NCI-H82 treated with DMSO at 0.1 percent for 48 hours (cell line): ENCODE results near the gene GRB10.
"Not testable (repeated sequence)": the region's sequence is repeated elsewhere in the genome, so short reads cannot be mapped to it uniquely, and the experiment has no call there.

Source experiments
- DNase-seq: peaks from one replicate; lab custom pipeline; 2025; ENCODE audit not compliant: unreplicated experiment; lab: John Stamatoyannopoulos, UW

GRB10 gene

DNA sequence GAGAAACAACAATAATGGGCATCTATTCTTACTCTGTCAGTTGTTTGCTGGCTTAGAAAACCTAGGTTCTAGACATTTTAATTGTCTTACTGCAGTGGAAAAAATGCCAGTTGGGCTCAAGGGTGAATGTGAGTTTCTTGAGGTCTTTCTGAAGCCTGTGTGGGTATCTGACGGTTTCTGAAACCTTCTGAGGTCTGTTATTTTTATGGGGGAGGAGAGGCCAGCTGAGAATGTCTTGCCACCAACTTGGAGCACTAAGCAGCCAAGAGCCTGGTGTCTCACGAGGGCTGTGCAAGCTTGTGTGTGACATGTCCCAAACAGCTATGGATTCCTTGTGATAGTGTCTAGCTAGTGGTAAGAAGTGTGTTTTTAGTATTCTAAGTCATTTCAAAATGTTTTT is 193.3 kb downstream of the GRB10 start:
- DNase-seq: no peak

GRCh38 chr7:50588937-50589336 is 193.8 kb downstream of the GRB10 start:
- DNase-seq: no peak

GRCh38 chr7:50587737-50588136 is 195.0 kb downstream of the GRB10 start:
- no peak for DNase-seq

GRCh38 chr7:50584793-50585408 is 197.8 kb downstream of the GRB10 start:
- DNase-seq: no peak

DNA sequence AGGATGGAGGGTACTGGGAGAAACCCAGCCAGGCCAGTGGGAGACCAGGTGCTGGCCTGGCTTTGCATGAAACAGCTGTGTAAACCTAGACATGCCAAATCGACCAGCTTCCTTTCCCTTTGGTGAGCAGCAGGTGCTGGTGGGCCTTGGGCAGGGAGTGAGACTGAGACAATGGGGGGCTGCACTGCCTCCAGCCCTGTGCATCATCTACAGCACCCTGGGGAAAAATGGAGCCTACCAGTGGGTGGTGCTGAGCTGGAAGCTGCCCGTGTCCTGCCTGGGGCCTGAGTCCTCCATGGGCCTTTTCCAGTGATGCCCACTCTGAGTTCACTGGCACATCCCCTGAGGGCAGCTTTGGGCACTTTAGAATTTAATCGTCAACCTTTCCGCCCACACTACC is 198.3 kb downstream of the GRB10 start:
- DNase-seq: no peak

DNA sequence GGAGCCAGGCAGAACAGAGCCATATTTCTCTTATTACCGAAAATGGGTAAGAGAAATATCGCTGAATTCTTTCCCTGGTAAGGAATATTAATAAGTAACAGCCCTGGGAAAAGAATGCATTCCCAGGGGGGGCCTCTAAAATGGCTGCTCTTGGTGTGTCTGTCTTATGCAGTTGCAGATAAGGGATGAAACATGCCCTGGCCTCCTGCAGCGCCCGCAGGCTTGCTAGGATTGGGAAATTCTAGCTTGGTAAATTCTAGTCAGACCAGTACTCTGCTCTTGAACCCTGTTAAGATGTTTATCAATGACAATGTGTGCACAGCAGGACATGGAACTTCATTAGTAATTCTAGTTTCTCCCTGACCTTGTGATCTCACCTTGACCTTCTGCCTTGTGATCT is 199.4 kb downstream of the GRB10 start:
- DNase-seq: not testable (repeated sequence)

- DNase-seq: not testable (repeated sequence)
Measured at GRCh38 chr7:50582271-50582670, 200.4 kb downstream of the GRB10 start.

DNA sequence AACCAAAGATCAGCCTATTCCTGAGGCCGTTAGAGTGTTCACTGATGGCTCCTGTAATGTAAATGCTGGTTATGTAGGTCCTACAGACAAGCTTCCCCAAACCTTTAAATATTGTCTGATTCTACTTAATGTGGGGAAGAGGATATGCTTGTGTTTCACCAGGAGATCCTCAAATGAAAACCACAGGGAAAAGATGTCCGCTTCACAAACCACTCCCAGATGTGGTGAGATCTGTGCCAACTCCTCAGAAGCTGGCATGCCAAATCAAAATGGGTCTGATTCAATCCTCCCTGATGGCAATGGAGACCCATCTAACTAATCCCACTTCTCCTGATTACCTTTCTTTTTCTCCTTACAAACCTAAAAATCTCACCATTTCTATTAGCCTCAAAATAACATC is 202.0 kb downstream of the GRB10 start:
- not testable (repeated sequence) for DNase-seq

DNA sequence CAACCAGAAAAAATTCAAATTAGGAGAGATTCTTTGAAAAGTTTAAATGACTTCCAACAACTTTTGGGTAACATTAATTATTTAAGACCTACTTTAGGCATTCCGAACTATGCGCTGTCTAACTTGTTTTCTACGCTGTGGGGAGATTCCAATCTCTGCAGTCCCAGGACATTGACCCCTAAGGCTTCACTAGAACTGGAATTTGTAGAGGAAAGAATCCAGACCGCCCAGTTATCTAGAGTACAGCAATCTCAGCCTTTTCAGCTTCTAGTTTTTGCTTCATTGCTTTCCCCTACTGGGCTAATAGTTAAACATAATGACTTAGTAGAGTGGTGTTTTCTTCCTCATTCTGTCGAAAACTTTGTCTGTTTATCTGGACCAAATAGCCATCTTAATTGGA is 202.6 kb downstream of the GRB10 start:
- no peak for DNase-seq

- peak; percentile 88 for DNase-seq
Measured at GRCh38 chr7:50578105-50578504, 204.6 kb downstream of the GRB10 start.

DNA sequence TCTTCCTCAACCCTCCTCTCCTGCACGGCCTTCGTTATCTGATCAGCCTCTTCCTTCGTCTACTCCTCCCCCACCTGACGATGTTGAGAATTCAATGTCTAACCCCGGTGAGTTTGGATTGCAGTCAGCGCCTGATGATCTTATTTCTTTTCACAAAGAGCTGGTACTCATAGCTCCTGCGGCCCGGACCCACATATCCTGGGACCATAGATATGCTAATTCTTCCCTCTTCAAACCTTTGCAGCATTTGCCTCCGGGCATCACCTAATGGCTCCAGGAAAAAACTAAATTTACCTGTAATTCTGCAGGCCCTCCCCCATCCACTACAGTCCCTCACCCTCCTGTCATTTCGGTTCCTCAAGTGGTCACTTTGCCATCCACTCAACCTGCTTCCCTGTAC is 205.1 kb downstream of the GRB10 start:
- DNase-seq: no peak

GRCh38 chr7:50576388-50576787 is 206.3 kb downstream of the GRB10 start:
- not testable (repeated sequence) for DNase-seq

DNA sequence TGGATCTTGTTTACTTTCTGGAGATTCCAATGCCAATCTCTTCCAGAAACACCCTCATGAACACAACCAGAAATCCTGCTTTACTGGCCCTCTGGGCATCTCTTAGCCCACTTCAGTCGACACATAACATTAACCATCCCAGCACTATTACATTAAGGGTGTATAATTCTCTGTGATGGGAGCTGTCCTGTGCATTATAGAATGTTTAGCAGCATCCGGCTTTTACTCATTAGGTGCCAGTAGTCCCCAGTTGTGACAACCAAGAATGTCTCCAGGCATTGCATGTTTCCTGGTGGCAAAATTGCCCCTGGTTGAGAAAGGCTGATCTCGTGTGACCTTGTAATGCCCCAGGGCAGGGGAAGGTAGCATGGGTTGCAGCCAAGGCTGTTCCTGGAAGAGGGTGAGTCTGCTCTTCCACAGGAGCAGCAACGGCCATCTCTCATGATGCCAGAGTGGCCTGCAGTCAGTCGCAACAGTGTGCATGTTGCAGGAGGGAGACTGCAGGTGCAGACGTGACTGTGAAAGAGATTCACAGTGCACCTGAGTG is 214.9 kb downstream of the GRB10 start:
- DNase-seq: no peak

- no peak for DNase-seq
Measured at GRCh38 chr7:50565977-50566376, 216.7 kb downstream of the GRB10 start.

DNA sequence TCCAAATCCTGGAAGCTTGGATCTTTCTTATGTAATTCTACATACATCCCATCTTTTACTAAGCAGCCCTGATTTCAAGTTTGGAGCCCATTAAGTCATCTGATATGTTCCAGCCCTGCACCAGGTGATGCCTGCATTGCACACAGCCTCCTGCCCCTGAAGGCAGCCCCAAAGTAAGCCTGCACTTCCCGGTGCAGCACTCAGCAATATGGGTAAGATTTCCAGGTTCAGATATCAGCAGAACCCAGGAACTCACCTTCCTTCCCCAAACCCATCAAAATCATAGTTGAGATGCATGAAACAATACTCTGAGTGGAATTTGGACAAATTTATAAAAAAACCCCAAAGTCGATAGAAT is 217.2 kb downstream of the GRB10 start:
- no peak for DNase-seq

DNA sequence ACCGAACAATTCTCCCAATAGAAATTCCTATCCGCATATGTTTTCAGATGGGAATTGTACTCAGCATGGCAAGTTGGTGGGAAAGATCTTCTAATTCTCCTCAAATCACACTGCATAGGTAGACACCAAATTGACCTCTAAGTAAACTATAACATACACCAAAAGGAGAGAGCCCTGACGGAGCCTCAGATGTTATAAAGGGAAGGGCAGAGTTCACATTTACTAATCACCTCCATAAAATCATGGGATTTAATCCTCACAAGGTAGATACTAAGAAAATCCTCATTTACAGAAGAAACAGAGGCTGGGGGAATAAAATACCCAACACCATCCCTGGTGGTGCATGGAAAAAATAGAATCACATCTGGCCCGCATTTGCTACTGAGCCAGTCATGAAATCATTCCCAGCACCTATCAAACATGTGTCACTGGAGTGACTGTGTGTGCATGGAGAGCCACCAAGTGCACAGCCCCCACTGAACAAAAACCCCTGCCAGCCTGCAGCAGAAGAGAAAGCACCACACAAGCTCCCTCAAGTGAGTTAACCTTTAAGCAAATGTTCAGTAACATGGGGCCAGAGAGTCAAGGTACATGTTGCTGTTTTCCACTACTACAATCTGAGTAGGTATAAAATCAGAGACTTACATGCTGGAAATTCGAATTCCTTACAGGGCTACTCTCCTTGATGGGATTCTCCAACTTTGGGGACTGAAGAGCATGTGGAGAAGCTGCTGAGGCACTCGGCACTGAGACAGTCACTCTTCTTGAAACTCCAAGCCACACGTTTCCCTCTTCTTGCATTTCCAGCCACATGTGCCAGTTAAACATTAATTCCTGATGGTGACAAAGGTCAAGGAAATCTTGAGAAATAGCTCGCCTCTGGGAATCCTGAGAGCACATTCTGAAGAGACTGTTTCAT is 217.8 kb downstream of the GRB10 start, which contains the start of gene DDC:
DDC (minus strand) TSS at position 766 of the 919 bp plus-strand sequence. CDS start 21,320 bp downstream, outside the sequence.
- DNase-seq: no peak

DNA sequence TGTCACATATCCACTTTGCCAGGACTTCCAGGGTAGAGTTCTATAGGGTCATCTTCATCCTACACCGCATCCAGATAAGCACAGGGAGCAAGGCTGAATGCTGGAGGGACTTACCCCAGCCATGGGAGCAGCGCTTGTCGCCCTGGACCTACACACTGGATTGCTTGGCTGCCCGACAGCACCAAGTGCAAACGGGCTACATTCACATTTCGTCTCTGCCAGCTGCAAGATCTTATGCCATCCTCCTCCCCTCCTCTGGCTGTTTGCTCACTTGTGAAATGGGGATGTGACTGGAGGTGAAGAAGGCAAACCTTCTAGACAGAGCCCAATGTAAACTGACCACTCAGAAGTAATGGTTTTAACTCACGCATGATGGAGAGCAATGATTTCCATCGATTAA is 218.5 kb downstream of the GRB10 start:
- no peak for DNase-seq

- peak; percentile 84 for DNase-seq
Measured at GRCh38 chr7:50562136-50562535, 220.6 kb downstream of the GRB10 start.

DNA sequence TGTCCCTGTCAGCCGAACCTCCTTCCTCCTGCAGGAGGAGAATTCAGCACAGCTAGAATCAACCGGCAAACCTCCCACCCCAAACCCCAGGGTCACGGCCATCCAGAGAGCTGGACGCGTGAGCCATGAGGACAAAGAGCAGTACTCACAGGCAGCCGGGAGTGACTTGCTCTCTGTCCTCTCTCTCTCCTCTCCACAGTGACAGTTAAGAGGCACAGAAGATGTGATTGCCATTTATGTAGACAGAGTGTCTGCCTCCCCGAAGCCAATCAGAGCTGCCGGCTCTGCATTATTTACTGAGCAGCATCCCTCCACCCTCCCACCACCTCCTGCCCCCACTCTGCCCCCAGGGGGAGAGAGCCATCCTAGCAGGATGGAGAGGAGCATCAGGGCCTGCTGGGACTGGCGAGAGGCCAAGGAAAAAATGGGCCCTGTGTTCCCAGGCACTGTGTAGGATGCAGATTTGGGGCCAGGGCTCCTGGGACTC is 221.8 kb downstream of the GRB10 start:
- peak; percentile 23 for DNase-seq

GRCh38 chr7:50559881-50560280 is 222.8 kb downstream of the GRB10 start:
- DNase-seq: no peak

DNA sequence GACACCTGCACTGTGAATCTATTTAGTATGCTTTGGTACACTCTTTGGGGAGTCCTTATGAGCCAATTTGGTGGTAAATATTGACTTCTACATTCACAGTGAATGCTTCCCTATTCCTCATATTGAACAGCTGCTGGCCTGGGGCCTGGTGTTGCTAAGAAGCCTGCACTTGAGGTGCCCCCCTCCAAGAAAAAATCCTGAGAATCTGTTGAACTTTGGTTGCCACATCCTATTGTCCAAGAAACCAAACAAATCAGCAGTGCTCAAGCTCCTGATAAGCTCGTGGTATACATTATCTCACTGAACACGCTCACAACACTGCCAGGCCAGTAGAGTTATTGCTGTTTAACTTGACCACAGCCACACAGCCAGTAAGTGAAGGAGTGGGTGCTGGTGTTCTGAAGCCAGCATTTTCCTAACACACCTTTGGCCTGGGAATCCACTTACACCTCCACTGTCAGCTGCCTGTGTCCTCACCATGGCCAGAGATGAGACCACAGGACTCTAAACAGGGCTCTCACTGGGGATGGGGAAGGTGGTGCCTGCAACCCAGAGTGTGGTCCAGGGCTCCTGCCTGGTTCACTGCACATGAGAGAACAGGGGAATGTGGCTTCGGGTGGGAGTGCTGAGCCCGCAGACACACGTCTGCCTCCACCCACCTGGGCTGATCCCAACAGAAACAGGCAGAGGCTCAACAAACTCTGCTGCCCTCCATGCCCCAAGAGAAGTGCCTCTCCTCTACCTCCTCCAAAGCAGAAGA is 224.2 kb downstream of the GRB10 start:
- DNase-seq: no peak
